Measurements from ENCODE around the gene MALAT1.

DNA sequence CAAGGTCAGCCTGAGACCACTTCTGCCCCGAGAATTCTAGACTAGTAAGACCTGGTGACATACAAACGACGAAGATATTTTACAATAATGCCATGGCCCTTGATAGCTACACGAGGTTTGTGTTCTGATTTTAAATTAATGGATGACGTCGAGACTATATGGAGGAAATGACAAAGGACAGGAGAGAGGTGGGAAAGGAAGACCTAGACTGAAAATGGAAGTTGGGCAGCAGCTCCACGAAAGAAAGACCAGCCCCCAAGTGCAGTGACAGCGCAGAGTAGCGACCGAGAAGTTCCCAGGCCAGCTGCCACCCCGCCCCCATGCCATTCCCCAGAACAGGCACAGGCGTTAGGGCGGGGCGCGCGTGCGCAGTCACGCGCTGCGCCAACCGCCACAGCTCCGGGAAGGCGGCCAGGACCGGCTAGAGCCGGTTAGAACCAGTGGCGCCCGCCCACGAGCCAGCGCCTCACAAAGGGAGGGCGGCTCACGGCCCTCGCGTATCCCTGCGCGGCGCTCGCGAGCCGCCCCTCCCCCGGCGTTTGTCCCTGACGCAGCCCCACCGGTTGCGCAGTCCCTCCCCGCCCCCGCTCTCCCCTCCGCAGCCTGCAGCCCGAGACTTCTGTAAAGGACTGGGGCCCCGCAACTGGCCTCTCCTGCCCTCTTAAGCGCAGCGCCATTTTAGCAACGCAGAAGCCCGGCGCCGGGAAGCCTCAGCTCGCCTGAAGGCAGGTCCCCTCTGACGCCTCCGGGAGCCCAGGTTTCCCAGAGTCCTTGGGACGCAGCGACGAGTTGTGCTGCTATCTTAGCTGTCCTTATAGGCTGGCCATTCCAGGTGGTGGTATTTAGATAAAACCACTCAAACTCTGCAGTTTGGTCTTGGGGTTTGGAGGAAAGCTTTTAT is 1.5 kb upstream of the MALAT1 start:
- TF ChIP-seq, protein P1, sequence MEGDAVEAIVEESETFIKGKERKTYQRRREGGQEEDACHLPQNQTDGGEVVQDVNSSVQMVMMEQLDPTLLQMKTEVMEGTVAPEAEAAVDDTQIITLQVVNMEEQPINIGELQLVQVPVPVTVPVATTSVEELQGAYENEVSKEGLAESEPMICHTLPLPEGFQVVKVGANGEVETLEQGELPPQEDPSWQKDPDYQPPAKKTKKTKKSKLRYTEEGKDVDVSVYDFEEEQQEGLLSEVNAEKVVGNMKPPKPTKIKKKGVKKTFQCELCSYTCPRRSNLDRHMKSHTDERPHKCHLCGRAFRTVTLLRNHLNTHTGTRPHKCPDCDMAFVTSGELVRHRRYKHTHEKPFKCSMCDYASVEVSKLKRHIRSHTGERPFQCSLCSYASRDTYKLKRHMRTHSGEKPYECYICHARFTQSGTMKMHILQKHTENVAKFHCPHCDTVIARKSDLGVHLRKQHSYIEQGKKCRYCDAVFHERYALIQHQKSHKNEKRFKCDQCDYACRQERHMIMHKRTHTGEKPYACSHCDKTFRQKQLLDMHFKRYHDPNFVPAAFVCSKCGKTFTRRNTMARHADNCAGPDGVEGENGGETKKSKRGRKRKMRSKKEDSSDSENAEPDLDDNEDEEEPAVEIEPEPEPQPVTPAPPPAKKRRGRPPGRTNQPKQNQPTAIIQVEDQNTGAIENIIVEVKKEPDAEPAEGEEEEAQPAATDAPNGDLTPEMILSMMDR (IDR thresholded peaks at IDR 0.05) = peak in 3 of 6 experiments; percentile 7 to 49 (median 11)
- TF ChIP-seq POLR2AphosphoS5 (IDR thresholded peaks at IDR 0.05) (peak in 1 of 2 donors; percentile 99), POLR2A (IDR thresholded peaks at IDR 0.05) (peak; percentile 30 to 96 (median 79)), EP300 (IDR thresholded peaks at IDR 0.05) (peak; percentile 65 to 100 (median 94))

Data from upper lobe of left lung (tissue), 4 donors.